Measurements from ENCODE around the gene GGT7. TPM values are rescaled to one million over a fixed set of nuclear protein-coding genes. Genes with fewer than 3 reads are reported as not detected.
A peak's percentile ranks its signal among the peaks of the same experiment; 100 is the strongest.
"Not testable (repeated sequence)": the region's sequence is repeated elsewhere in the genome, so short reads cannot be mapped to it uniquely, and the experiment has no call there.

Gene GGT7
- total RNA-seq, 1 experiment from 2014 or later: 11.8 TPM

DNA sequence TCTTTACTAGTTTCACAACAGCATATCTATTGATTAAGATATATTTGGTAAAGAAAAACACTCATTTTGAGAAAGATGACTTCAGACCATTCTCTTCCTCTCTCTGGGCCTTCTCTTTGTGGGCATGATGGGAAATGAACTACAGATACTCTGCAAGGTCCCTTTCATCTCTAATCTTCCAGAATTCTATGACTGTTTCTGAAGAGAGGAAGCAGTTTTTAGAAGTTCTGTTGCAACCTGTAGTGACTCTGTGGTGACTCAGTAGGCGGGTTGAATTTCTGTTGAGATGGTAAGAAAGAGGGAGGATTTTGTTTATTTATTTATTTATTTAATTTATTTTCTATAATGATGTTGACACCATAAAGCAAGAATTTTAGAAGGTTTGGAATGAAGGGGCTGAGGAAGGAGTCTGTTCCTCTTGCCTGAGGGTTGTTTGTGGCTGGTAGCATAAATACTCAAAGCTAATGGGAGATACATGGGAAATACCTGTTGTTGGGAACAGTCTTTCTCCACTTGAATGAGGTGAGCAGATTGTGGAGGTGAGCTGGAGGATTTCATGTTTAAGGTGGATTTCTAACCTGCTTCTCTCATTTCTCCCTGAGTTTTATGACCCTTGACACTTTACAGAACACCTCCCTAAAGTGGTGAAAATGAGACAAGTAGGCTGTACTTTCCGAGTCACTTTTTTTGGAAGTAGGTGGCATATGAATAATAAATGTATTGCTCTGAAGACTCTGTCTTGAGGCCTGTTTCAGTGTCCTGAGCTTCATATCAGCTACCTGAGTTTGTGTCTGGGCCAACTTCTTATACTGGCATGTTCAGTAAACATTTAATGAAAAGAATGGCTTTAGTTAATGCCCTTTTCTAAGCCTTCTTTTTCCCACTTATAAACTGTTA is 18.8 kb upstream of the GGT7 start:
- Histone ChIP-seq H3K9me3 (replicated peaks) (0 out of 2 replicates have a peak, but pooled peaks cover 3% of the 10 kb centered on the region), H3K4me1 (no peaks in the 10 kb centered on the region; the same call in 1 of the 2 replicates), H3K27me3 (no peaks in the 10 kb centered on the region), H3K36me3 (no peaks in the 10 kb centered on the region), H3K27ac (no peak overlapping the region), H3K4me3 (no peak overlapping the region)
- DNase-seq: no peak

DNA sequence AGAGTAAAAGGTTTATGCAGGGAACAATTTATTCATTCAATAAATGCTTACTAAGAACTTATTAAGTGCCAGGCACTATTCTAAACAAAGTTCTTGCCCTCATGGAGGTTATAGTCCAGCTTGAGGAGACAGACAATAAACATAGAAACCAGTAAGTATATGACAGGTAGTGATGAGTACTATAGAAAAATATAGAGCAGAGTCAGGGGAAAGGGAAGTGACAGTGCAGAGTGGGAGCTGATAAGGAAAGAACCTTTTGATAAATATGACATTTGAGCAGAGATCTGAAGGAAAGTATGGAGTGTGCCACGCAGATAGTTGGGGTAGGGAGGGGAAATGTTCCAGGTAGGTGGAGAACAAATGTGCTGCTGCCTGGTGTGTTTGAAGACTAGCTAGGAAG is 15.8 kb upstream of the GGT7 start:
- Histone ChIP-seq H3K36me3 (no peaks in the 10 kb centered on the region), H3K27ac (no peak overlapping the region), H3K4me1 (no peaks in the 10 kb centered on the region; the same call in 1 of the 2 replicates), H3K4me3 (no peak overlapping the region), H3K9me3 (replicated peaks) (no peaks in the 10 kb centered on the region), H3K27me3 (no peaks in the 10 kb centered on the region)
- no peak for DNase-seq

DNA sequence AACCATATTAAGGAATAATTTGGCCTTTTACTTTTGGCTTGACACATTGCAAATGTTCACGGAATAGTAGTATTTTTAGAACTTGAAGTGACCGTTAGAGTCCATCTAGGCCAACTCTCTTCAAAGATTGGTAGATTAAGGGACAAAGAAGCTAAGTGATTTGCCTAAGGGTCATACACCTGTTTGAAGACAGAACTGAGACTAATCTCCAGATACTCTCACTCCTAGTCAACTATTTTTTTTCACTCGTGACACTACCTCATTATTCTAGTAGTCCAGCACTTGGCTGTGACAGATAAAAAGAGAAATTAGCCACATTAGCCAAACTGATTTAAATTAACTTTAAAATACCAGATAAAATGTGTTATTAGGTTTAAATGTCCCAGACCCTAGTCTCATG is 14.4 kb upstream of the GGT7 start:
- Histone ChIP-seq H3K4me1 (no peaks in the 10 kb centered on the region; the same call in 1 of the 2 replicates), H3K27me3 (no peaks in the 10 kb centered on the region), H3K27ac (no peak overlapping the region), H3K9me3 (replicated peaks) (no peaks in the 10 kb centered on the region), H3K36me3 (no peaks in the 10 kb centered on the region), H3K4me3 (no peak overlapping the region)
- DNase-seq: no peak

DNA sequence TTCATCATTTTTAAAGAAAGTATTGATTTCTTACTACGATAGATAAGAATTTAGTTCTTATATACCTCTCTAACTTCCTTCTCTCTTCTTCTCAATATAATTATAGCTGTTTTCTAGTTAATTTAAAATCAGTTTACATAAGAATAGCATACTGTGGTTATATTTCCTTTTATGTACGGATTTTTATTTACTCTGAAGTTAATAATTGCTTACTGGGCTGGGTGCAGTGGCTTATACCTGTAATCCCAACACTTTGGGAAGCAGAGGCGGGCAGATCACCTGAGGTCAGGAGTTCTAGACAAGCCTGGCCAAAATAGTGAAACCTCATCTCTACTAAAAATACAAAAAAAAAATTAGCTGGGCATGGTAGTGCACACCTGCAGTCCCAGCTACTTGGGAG is 13.5 kb upstream of the GGT7 start:
- H3K4me1 ChIP-seq: no peaks in the 10 kb centered on the region; the same call in 1 of the 2 replicates
- H3K4me3 ChIP-seq: no peak overlapping the region
- DNase-seq: no peak
- H3K36me3 ChIP-seq: no peaks in the 10 kb centered on the region
- no peak overlapping the region for H3K27ac ChIP-seq
- H3K9me3 ChIP-seq (replicated peaks): no peaks in the 10 kb centered on the region
- no peaks in the 10 kb centered on the region for H3K27me3 ChIP-seq

DNA sequence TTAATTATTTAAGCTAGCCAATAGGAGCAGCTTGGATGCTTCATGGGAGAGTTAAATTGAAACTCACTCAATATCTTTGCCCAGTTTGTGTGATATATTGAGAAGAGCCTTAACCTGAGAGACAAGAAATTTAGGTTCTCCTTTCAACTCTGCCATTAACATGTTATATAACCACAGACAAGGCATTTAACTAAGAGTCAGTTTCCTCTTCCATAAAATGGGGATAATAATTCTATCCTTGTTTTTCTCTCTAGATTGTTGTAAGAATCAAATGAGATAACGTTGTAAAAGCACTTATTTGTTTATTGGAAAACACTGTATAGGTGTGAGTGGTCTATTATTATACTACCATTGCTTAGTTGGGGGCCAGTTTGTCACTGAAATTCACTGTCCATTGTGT is 11.6 kb upstream of the GGT7 start:
- Histone ChIP-seq H3K4me3 (no peak overlapping the region), H3K27ac (no peak overlapping the region), H3K9me3 (replicated peaks) (no peaks in the 10 kb centered on the region), H3K36me3 (no peaks in the 10 kb centered on the region), H3K4me1 (no peaks in the 10 kb centered on the region; the same call in 1 of the 2 replicates), H3K27me3 (no peaks in the 10 kb centered on the region)
- no peak for DNase-seq

DNA sequence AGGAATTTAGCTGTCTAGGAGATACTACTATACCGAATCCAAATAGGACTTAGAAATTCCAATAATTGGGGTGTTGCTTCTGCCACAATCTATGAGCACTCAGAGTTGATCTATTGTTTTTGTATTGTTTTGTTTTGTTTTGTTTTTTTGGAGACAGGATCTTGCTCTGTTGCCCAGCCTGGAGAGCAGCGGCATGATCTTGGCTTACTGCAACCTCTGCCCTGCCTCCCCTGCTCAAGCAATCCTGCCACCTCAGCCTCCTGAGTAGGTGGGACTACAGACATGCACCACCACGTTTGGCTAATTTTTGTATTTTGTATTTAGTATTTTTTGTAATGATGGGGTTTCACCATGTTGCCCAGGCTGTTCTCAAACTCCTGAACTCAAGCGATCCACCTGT is 11.2 kb upstream of the GGT7 start:
- no peaks in the 10 kb centered on the region; the same call in 1 of the 2 replicates for H3K4me1 ChIP-seq
- H3K9me3 ChIP-seq (replicated peaks): no peaks in the 10 kb centered on the region
- no peaks in the 10 kb centered on the region for H3K27me3 ChIP-seq
- H3K4me3 ChIP-seq: no peak overlapping the region
- no peaks in the 10 kb centered on the region for H3K36me3 ChIP-seq
- no peak overlapping the region for H3K27ac ChIP-seq
- no peak for DNase-seq

DNA sequence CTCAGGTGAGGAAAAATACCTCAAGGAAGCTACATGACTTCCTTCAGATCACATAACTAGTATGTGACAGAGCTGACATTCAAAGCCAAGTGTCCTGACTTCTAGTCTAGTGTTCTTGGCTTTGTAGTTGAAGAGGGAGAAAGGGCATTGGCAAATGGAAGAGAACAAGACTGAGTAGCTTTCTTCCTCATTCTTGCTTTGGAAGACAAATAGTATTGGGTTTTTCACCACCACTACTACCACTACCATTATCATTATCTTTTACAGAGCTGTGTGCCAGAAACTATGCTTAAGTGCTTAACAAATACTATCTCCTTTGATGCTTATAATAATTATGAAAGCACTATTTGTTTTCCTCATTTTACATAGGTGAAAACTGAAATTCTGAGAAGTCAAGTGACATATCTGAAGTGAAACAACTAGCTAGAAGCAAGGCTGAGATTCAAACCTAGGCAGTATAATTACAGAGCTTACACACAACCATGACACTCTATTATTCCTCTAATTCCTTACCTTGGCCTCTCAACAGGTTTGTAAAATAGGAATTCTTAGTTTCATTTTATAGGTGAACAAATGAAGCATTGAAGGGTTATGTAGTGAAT is 10.5 kb upstream of the GGT7 start:
- H3K4me1 ChIP-seq: no peaks in the 10 kb centered on the region; the same call in 1 of the 2 replicates
- no peak overlapping the region for H3K4me3 ChIP-seq
- no peaks in the 10 kb centered on the region for H3K9me3 ChIP-seq (replicated peaks)
- no peaks in the 10 kb centered on the region for H3K36me3 ChIP-seq
- H3K27me3 ChIP-seq: no peaks in the 10 kb centered on the region
- no peak for DNase-seq
- no peak overlapping the region for H3K27ac ChIP-seq

DNA sequence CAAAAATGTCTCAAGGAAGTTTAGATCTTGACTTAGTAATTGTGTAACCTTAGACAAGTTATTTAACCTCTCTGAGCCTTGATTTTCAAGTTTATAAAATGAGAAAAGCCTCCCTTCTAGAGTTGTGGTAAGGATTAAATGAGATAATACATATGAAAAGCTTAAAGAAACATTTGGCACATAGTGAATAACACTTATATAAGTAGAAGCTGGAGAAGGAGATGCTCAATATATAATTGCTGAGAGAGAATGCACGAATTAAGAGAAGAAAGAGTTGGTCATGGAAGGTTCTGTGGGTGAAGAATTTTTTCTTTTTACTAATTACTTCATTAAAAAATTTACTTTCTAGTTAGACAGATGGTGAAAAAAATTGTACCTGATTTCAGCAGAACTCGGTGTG is 9.0 kb upstream of the GGT7 start:
- no peak overlapping the region for H3K27ac ChIP-seq
- no peaks in the 10 kb centered on the region for H3K27me3 ChIP-seq
- no peaks in the 10 kb centered on the region for H3K9me3 ChIP-seq (replicated peaks)
- no peak for DNase-seq
- no peaks in the 10 kb centered on the region for H3K36me3 ChIP-seq
- H3K4me3 ChIP-seq: no peak overlapping the region
- H3K4me1 ChIP-seq: no peaks in the 10 kb centered on the region

DNA sequence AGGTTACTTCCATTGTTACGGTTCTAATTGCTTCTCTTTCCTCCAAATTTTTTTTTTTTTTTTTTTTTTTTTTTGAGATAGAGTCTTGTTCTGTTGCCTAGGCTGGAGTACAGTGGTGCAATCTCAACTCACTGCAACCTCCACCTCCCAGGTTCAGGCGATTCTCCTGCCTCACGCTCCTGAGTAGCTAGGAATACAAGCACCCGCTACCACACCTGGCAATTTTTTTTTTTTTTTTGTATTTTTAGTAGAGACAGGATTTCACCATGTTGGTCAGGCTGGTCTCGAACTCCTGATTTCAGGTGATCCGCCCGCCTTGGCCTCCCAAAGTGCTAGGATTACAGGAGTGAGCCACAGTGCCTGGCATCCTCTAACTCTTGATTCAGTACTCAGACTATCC is 8.3 kb upstream of the GGT7 start:
- DNase-seq: not testable (repeated sequence)

DNA sequence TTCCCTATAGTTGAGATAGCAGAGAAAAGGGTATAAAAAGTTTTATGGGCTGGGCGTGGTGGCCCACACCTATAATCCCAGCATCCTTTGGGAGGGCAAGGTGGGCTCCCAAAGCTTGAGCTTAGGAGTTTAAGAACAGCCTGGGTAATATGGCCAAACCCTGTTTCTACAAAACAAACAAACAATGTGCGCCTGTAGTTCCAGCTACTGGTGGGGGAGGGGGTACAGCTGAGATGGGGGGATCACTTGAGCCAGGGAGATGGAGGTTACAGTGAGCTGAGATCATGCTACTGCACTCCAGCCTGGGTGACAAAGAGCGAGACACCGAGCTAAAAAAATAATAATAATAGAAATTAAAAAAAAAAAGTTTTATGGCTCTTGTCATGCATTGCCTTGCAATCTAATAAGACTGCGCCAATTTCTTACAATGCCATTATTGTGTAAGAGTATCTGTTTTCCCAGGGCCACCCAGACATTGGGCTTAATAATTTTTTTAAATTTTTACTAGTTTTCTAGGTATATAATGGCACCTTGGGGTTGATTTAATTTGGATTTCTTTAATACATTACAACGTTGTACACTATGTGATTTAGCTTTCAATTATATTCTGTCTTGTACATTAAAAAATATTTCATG is 7.7 kb upstream of the GGT7 start:
- H3K27me3 ChIP-seq: no peaks in the 10 kb centered on the region
- no peaks in the 10 kb centered on the region for H3K36me3 ChIP-seq
- no peak for DNase-seq
- no peak overlapping the region for H3K27ac ChIP-seq
- H3K9me3 ChIP-seq (replicated peaks): no peaks in the 10 kb centered on the region
- no peak overlapping the region for H3K4me3 ChIP-seq
- H3K4me1 ChIP-seq: no peaks in the 10 kb centered on the region

More for the DNA sequence above, 8.3 kb upstream of the GGT7 start:
- H3K27me3 ChIP-seq; H3K36me3 ChIP-seq; H3K4me3 ChIP-seq; H3K4me1 ChIP-seq; H3K9me3 ChIP-seq (replicated peaks); H3K27ac ChIP-seq: not testable (repeated sequence)

DNA sequence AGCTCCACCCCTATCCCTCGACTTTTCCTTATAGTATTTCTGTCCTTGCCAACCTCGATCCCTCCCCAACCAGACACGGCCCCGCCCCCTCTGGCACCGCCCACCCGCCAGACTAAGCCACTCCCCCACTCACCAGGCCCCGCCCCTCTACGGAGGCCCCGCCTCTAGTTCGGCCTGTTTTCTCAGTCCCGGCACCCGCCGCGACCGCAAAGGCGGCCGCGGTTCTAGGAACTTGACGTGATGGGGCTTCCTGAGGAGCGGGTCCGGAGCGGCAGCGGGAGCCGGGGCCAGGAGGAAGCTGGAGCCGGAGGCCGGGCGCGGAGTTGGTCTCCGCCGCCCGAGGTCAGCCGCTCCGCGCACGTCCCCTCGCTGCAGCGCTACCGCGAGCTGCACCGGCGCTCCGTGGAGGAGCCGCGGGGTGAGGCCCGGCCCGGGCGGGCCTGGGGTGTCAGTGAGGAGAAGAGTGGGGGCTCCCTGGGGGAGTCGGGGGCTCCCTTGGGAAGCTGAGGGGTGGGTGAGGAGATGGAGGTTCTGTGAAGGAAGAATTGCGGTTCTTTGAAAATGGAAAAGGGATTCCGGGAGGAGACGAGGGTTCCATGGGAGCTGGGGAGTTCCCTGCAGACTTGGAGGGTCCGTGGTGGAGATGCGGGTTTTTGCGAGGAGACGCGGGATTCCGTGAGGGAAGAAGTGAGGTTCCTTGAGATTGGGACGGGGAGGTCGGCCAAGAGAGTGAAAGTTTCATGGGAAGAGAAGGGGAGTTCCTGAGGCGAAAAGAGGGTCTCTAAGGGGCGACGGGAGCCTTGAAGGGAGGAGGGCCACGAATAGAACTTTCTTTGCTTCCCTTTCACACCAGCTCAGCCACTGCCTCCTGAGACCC is 4.0 kb upstream of the GGT7 start, which contains the start of gene ACSS2:
Gene ACSS2 (plus strand): TSS at position 207 of the 877 bp plus-strand sequence. CDS start 34 bp downstream, at position 241.
- no peaks in the 10 kb centered on the region for H3K36me3 ChIP-seq
- no peak for DNase-seq
- H3K9me3 ChIP-seq (replicated peaks): no peaks in the 10 kb centered on the region
- no peak within 1 kb of the TSS for H3K27ac ChIP-seq
- peaks cover 1% of the 10 kb centered on the region; the same call in 1 of the 2 replicates for H3K4me1 ChIP-seq
- peak within 1 kb of the TSS; percentile 75 for H3K4me3 ChIP-seq
- H3K27me3 ChIP-seq: no peaks in the 10 kb centered on the region

DNA sequence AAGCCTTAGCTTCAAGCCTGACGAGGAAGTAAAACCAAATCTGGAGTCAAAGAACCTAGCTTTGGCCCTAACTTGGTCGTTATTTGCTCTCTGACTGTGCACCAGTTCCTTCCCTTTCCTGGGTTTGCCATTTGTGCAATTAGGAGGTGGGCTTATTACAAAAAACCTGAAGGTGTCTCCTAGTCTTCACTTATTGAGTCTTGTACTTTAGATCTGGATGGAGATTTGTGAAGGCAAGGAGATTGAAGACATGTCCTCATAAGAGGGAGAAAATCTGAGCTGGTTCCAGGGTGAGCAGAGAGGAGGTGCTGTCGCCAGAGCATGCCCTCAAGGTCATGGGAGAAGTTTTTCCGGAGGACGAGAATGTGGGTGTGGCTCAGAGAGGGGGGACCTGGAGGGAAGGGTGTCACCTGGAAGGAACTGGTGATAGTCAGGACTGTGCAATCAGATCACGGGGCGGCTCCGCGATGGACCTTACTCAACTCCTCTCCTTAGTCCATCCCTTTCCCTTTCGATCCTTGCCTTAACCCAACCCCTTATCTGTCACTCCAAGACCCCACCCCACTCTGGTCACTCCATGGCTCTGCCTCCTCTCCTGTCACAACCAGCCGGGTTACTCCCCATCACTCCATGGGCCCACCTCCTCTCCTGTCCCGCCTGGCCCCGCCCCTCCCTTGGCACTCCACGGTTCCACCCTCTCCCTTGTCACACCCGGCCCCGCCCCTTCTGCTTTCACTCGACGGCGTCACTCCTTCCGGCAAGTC is 3.2 kb upstream of the GGT7 start:
- Histone ChIP-seq H3K4me1 (peaks cover 4% of the 10 kb centered on the region; the same call in 1 of the 2 replicates), H3K36me3 (no peaks in the 10 kb centered on the region), H3K4me3 (peak overlapping the region; percentile 75), H3K9me3 (replicated peaks) (no peaks in the 10 kb centered on the region), H3K27me3 (no peaks in the 10 kb centered on the region), H3K27ac (no peak overlapping the region)
- DNase-seq: peak; percentile 97 to 99

DNA sequence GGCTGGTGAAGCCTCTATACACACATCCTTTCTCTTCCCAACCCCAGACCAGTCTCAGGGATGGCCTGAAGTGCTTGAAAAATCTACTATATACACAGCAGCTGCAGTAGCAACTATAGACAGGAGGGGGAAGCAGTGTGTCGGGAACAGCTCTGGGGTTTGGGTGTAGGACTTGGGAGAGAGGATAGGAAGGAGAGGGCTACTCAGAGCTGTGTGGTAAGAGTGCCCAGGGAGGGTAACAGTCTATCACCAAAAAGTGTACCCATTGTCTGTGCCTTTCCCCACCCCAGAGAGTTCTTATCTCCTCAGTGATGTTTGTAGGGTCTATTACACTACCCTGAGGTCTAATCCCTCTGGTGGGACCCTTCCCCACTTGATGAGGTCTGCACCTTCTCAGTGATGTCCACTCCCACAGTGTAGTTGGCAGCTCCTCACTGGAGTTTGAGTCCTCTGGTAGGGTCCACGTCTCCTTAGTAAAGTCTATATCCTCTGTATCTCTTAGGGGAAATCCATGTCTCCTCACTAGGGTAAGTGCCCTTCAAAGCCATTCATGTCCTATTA is 1.5 kb upstream of the GGT7 start:
- Histone ChIP-seq H3K27ac (no peak overlapping the region), H3K36me3 (no peaks in the 10 kb centered on the region), H3K9me3 (replicated peaks) (no peaks in the 10 kb centered on the region), H3K27me3 (no peaks in the 10 kb centered on the region), H3K4me1 (peaks cover 4% of the 10 kb centered on the region; the same call in 1 of the 2 replicates), H3K4me3 (no peak overlapping the region)
- DNase-seq: peak; percentile 87 to 96
